HepG2 (cell line): Measurements from ENCODE around the gene STK17A. TPM values are rescaled to one million over a fixed set of nuclear protein-coding genes. Genes with fewer than 3 reads are reported as not detected.

ENCODE experiments used
- AGO1 ChIP-seq: fragments of 200-400 bp; formaldehyde crosslinking; IDR thresholded peaks from 2 replicates; pipeline ENCODE4 v1.6.1; 2017; ENCODE audit warnings: mild to moderate bottlenecking, low read depth, low read length, moderate library complexity; ENCODE audit not compliant: poor library complexity, severe bottlenecking
- BCL6 ChIP-seq: IDR thresholded peaks from 2 replicates; pipeline ENCODE4 v1.6.1; 2016; ENCODE audit warnings: missing genetic modification reagents, missing compliant biosample characterization
- BHLHE40 ChIP-seq: IDR thresholded peaks from 2 replicates; pipeline ENCODE4 v1.6.1; 2011; ENCODE audit warnings: low read length, improper control_type of control experiment
- CHD4 ChIP-seq: fragments of 200-600 bp; sonication (generic); IDR thresholded peaks from 2 replicates; pipeline ENCODE4 v1.7.0; 2017; ENCODE audit warnings: mild to moderate bottlenecking, low read length, borderline replicate concordance
- CSRNP2 ChIP-seq: sonication (generic); formaldehyde crosslinking; conservative IDR thresholded peaks from 2 replicates; pipeline ENCODE4 v1.8.0; 2022; ENCODE audit warnings: low read depth, missing genetic modification reagents
- DRAP1 ChIP-seq: IDR thresholded peaks from 2 replicates; pipeline ENCODE4 v1.6.1; 2016; ENCODE audit warnings: missing genetic modification reagents, missing compliant biosample characterization
- GATA4 ChIP-seq: sonication (generic); IDR thresholded peaks from 2 replicates; pipeline ENCODE4 v1.6.1; 2016; ENCODE audit warnings: antibody characterized with exemption, low read depth, borderline replicate concordance
- MED1 ChIP-seq: sonication (generic); formaldehyde crosslinking; IDR thresholded peaks from 2 replicates; pipeline ENCODE4 v1.4.0; 2020; ENCODE audit warnings: missing genetic modification reagents
- NBN ChIP-seq: fragments of 450-650 bp; conservative IDR thresholded peaks from 2 replicates; pipeline ENCODE4 v1.6.1; 2017
- PRDM4 ChIP-seq: sonication (generic); formaldehyde crosslinking; IDR thresholded peaks from 2 replicates; pipeline ENCODE4 v1.9.0; 2021; ENCODE audit warnings: missing genetic modification reagents, borderline replicate concordance
- REST ChIP-seq, 2 experiments: IDR thresholded peaks; 2 replicates each; pipeline ENCODE4 v1.6.1; 2011 to 2012; ENCODE audit warnings: low read length in 2 of 2, borderline replicate concordance in 1 of 2, low read depth in 1 of 2, mild to moderate bottlenecking in 1 of 2, moderate library complexity in 1 of 2
- SIN3B ChIP-seq: fragments of 150-350 bp; IDR thresholded peaks from 2 replicates; pipeline ENCODE4 v1.6.1; 2014; ENCODE audit warnings: low read length
- TEAD2 ChIP-seq: sonication (generic); formaldehyde crosslinking; IDR thresholded peaks from 2 replicates; pipeline ENCODE4 v1.9.0; 2021; ENCODE audit warnings: missing genetic modification reagents
- THAP8 ChIP-seq: sonication (generic); formaldehyde crosslinking; IDR thresholded peaks from 2 replicates; pipeline ENCODE4 v1.5.1; 2020; ENCODE audit warnings: missing genetic modification reagents, mild to moderate bottlenecking, borderline replicate concordance
- ZEB1 ChIP-seq: IDR thresholded peaks from 2 replicates; pipeline ENCODE4 v1.6.1; 2012; ENCODE audit warnings: mild to moderate bottlenecking, low read depth, inconsistent platforms; ENCODE audit not compliant: insufficient replicate concordance
- ZNF414 ChIP-seq: sonication (generic); formaldehyde crosslinking; IDR thresholded peaks from 2 replicates; pipeline ENCODE4 v1.5.0; 2020; ENCODE audit warnings: missing genetic modification reagents
- ZNF460 ChIP-seq: sonication (generic); formaldehyde crosslinking; IDR thresholded peaks from 2 replicates; pipeline ENCODE4 v1.5.1; 2020; ENCODE audit warnings: missing genetic modification reagents, mild to moderate bottlenecking, borderline replicate concordance
- ZNF703 ChIP-seq: sonication (generic); formaldehyde crosslinking; IDR thresholded peaks from 2 replicates; pipeline ENCODE4 v1.5.1; 2020; ENCODE audit warnings: missing genetic modification reagents, mild to moderate bottlenecking, moderate library complexity, borderline replicate concordance
- polyA plus RNA-seq, 8 experiments: library from polyadenylated mRNA; depleted of rRNA in 3 of 8; stranded (reverse) in 7 of 8; unstranded in 1 of 8; fragments of >200 nt; fragmentation: Illumina TruSeq in 4 of 8; extraction: Trizol in 4 of 8; gene quantifications; 2 replicates each; pipeline versions ENCODE4 v1.2.1 to v1.2.3, GENCODE V29; 2011 to 2016; ENCODE audit warnings: low read depth in 4 of 8, missing spikeins in 1 of 8, mixed read lengths in 1 of 8; ENCODE audit not compliant: insufficient read depth in 1 of 8
- total RNA-seq, 5 experiments: library from RNA; depleted of rRNA; stranded (reverse); fragments of >200 nt; fragmentation: Illumina TruSeq; extraction: Trizol; gene quantifications; 2 replicates each; pipeline ENCODE4 v1.2.3, GENCODE V29; 2016; ENCODE audit warnings: low read depth in 1 of 5

STK17A gene
- total and polyA plus RNA-seq, 2 of the 13 experiments (the other 11 are each of a cell fraction or from before 2014, with no cell fraction given): 18.6 to 24.3 TPM

GRCh38 chr7:43583424-43584194, 701 bp downstream of the STK17A start (continued):
- TF ChIP-seq THAP8: no peak
- TF ChIP-seq NBN: no peak
- no peak for TF ChIP-seq BCL6
- no peak for TF ChIP-seq ZNF414 (CRISPR knock-in tag)
- TF ChIP-seq SIN3B: no peak
- no peak for TF ChIP-seq CSRNP2 (CRISPR knock-in tag)
- TF ChIP-seq ZNF703 (CRISPR knock-in tag): no peak
- TF ChIP-seq PRDM4 (CRISPR knock-in tag): no peak
- no peak for TF ChIP-seq ZNF460 (CRISPR knock-in tag)
- TF ChIP-seq GATA4: no peak
- no peak for TF ChIP-seq ZEB1
- TF ChIP-seq MED1 (CRISPR knock-in tag): no peak
- TF ChIP-seq BHLHE40: no peak
- TF ChIP-seq CHD4: no peak
- TF ChIP-seq DRAP1 (CRISPR knock-in tag): no peak
- no peak for TF ChIP-seq REST (IDR thresholded peaks at IDR 0.05; ENCODE audit: borderline replicate concordance in 1 of 2, low read depth in 1 of 2, low read length in 2 of 2)
- TF ChIP-seq TEAD2 (CRISPR knock-in tag): 0 out of 2 replicates have a peak, but pooled peaks have one; percentile 16
- TF ChIP-seq AGO1: no peak
